HL-60/S4 treated with phorbol 12-myristate 13-acetate at 8.2 ng/mL for 4 days and 3 days (cell line): ENCODE data around the gene SLC25A20.
"Not testable (repeated sequence)": the region's sequence is repeated elsewhere in the genome, so short reads cannot be mapped to it uniquely, and the experiment has no call there.

Experiments
- in situ Hi-C: fragments of 300-500 bp; cut with MboI; formaldehyde crosslinking; loops from 2 replicates; pipeline ENCODE4 v1.15.0; 2022; ENCODE audit warnings: low sequenced_read_pairs

The SLC25A20 gene

DNA sequence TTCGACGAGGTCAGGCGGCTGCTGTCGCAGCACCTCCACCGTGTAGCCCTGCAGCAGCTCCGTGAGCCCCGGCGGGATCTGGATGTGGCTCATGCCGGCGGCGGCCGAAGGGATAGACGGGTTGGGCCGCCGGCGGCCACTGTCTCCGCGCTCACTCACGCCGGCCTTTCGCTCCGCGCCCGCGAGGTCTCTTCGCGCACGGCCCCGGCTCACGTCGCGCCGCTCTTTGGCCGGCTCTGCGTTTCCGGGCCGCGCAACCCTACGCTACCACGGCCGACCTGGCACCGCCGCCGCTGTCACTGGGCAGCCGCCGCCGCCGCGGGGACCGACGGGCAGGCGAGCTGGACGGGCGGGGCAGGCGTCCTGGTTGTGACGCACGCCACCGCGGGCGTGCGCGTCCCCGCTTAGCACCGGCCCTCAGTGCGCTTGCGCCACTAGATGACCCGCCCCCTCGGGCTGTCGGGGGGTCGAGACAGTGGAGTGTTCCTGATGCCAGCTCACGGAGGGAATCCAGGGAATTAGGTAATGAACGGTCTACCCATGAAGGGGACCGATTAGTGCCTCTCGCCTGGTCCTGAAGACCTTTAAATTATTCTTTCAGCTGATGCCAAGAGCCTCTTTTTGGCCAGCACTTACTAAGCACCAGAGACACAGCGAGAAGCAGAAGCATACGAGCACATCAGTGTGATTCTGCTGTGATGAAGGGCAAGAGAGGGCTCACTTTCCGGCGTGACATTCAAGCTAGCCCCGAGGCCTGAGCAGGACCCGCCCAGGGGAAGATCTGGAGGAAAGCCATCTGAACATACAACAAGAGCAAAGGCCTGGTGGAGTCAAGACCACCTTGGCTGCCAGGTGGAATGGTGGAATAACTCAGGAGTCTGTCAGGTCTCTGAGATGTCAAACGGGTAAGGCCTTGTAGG lies 50.9 kb downstream of the SLC25A20 start, which contains the start of gene PRKAR2A:
PRKAR2A (minus strand) TSS at position 371 of the 920 bp plus-strand sequence; CDS start at position 93, 278 bp downstream.
- in situ Hi-C loops, result no loop called here

DNA sequence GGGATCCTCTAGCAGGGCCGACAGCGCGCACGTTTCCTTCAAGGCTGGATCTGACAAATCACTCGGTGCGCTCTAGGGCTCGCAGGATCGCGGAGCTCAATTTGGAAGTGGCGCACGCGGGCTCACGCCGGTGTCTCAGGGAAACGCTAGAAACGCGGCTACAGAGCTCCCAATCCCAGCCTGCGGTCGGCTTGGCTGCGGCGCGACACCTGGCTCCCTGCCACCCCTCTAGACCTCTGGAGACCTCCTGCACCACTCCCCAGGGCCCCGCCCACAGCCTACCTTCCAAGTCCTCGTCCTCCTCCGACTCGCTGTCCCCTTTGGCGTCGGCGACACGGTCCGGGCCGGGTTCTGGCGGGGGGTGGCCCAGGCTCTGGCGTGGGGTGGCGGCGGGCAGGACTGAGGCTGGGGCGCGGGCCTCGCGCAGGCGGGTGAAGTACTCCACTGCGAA lies 51.6 kb downstream of the SLC25A20 start:
- in situ Hi-C loops, result no loop called here

DNA sequence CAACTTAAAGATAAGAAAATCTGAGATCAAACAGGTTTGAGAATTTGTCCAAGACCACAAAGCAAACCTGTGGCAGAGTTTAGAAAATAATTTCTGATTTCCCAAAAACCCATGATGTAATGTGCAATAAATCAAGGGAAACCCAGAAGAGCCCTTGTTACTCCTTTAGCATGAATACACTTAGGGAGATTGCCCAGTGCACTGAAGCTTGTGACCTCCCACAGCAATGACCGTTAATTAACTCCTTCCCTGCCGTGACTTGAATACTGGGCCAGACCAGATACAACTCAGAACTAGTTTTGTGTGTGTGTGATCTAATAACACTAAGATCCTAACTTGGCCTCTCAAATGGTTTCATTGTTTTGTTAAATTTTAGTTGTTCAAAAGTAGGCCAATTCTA lies 53.5 kb downstream of the SLC25A20 start:
- in situ Hi-C loops, result no loop called here

DNA sequence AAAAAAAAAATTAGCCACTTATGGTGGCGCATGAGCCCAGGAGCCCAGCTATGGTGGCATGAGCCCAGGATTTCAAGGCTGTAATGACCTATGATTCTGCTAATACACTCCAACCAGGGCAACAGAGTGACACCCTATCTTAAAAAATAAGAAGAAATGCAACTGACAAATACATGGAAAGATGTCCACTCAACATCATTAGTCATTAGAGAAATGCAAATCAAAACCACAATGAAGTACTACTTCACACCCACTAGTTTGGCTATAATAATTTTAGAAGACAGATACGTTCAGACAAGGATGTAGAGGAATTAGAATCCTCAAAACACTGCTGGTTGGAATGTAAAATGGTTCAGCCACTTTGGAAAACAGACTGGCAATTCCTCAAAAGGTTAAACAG lies 61.5 kb downstream of the SLC25A20 start:
- in situ Hi-C loops, result no loop called here

DNA sequence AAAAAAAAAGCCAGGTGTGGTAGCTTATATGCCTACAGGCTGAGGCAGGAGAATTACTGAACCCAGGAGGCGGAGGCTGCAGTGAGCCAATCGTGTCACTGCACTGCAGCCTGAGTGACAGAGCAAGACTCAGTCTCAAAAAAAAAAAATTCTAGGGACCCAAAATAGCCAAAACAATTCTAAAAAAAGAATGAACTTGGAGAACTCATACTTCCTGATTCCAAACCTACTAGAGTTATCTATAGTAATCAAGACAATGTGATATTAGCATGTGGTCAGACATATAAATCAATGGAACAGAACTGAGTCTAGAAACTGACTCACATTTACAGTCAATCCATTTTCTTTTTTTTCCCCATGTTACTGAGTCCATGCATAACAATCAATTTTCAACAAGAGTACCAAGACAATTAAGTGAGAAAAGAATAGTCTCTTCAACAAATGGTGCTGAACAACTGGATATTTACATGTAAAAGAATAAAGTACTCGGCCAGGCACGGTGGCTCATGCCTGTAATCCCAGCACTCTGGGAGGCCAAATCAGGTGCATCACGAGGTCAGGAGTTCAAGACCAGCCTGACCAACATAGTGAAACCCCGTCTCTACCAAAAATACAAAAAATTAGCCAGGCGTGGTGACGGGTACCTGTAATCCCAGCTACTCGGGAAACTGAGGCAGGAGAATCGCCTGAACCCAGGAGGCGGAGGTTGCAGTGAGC lies 62.9 kb downstream of the SLC25A20 start:
- in situ Hi-C loops, result no loop called here

- in situ Hi-C loops, result no loop called here
These were observed 66.0 kb downstream of the SLC25A20 start for GRCh38 chr3:48832684-48833083.

GRCh38 chr3:48830715-48831114 lies 68.0 kb downstream of the SLC25A20 start:
- in situ Hi-C loops, result no loop called here

DNA sequence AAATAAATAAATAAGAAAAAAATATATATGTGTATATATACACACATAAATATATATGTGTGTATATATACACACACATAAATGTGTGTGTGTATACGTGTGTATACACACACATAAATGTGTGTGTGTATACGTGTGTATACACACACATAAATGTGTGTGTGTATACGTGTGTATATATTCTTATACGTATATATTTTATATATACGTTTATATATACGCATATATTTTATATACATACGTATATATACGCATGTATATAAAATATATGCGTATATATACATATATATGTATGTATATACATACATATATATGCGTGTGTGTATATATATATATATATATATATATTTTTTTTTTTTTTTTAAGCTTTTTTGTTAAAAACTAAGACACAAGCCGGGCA lies 69.2 kb downstream of the SLC25A20 start:
- in situ Hi-C loops, result not testable (repeated sequence)

GRCh38 chr3:48827874-48828273 lies 70.8 kb downstream of the SLC25A20 start:
- in situ Hi-C loops, result not testable (repeated sequence)

DNA sequence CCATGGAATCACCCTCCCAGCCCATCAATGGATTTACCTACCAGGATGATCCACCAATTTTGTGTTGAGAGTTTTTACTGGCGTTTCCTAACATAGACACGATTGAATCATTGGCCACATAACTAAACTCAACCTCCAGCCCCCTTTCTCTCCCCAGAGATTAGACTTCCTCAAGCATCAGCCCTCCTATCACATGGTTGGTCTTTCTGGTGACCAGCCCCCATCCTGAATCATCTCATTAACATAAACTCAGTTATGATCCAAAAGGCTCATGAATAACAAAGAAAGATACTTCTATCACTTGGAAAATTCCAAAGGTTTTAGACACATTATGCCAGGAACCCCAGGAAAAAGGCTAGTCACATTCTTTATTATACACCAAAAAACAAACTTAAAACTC lies 72.2 kb downstream of the SLC25A20 start:
- in situ Hi-C loops, result no loop called here

- in situ Hi-C loops, result no loop called here
These were observed 77.9 kb downstream of the SLC25A20 start for GRCh38 chr3:48820612-48821324.

GRCh38 chr3:48819234-48820221 lies 79.2 kb downstream of the SLC25A20 start:
- in situ Hi-C loops, result no loop called here

DNA sequence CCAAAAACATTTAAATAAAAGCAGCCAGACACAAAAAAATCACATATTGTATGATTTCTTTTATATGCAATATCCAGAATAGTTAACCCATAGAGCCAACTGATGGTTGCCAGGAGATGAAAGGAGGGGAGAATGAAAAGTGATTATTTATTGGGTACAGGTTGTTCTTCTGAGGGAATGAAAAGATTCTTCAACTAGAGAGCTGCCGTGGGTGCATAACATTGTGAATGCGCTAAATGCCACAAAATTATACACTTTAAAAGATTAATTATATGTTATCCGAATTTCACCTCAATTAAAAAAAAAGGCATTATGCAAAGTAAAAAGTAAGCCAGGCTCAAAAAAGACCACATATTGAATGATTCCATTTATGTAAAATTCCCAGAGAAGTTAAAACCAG lies 87.2 kb downstream of the SLC25A20 start:
- in situ Hi-C loops, result no loop called here
